SHP77 treated with DMSO at 0.1 percent for 48 hours (cell line): ENCODE measurements around the gene SMOC1.

ENCODE experiments used
- DNase-seq: peaks from one replicate; lab custom pipeline; 2025; lab: John Stamatoyannopoulos, UW

SMOC1 gene

GRCh38 chr14:69941768-69942742, 62.8 kb downstream of the SMOC1 start:
- no peak for DNase-seq

- DNase-seq, result peak; percentile 9
Observed at GRCh38 chr14:69943084-69943780, 64.0 kb downstream of the SMOC1 start.

- no peak for DNase-seq
Observed at GRCh38 chr14:69945347-69945746, 66.1 kb downstream of the SMOC1 start.

GRCh38 chr14:69945912-69946311, 66.7 kb downstream of the SMOC1 start:
- DNase-seq, result peak; percentile 76

- no peak for DNase-seq
Observed at GRCh38 chr14:69948351-69948750, 69.1 kb downstream of the SMOC1 start.

- no peak for DNase-seq
Observed at GRCh38 chr14:69951263-69951662, 72.0 kb downstream of the SMOC1 start.

GRCh38 chr14:69951935-69952334, 72.7 kb downstream of the SMOC1 start:
- no peak for DNase-seq

- no peak for DNase-seq
Observed at GRCh38 chr14:69953266-69953915, 74.2 kb downstream of the SMOC1 start.

- DNase-seq, result no peak
Observed at GRCh38 chr14:69955855-69956845, 76.9 kb downstream of the SMOC1 start.

GRCh38 chr14:69956970-69957369, 77.8 kb downstream of the SMOC1 start:
- no peak for DNase-seq

GRCh38 chr14:69957986-69958385, 78.8 kb downstream of the SMOC1 start:
- DNase-seq, result no peak

- DNase-seq, result no peak
Observed at GRCh38 chr14:69959136-69959535, 79.9 kb downstream of the SMOC1 start.

- DNase-seq, result no peak
Observed at GRCh38 chr14:69960296-69960695, 81.1 kb downstream of the SMOC1 start.

- DNase-seq, result no peak
Observed at GRCh38 chr14:69963966-69964365, 84.8 kb downstream of the SMOC1 start.

- DNase-seq, result no peak
Observed at GRCh38 chr14:69964841-69965240, 85.6 kb downstream of the SMOC1 start.

GRCh38 chr14:69968132-69968531, 88.9 kb downstream of the SMOC1 start:
- no peak for DNase-seq

- DNase-seq, result no peak
Observed at GRCh38 chr14:69968681-69969080, 89.5 kb downstream of the SMOC1 start.

GRCh38 chr14:69972755-69973154, 93.5 kb downstream of the SMOC1 start:
- no peak for DNase-seq

- no peak for DNase-seq
Observed at GRCh38 chr14:69973846-69974245, 94.6 kb downstream of the SMOC1 start.

- DNase-seq, result no peak
Observed at GRCh38 chr14:69979882-69980281, 100.7 kb downstream of the SMOC1 start.
